ENCODE data around the gene ATP13A3.

- no peak for TF ChIP-seq EZH2phosphoT487 (IDR thresholded peaks at IDR 0.05; ENCODE audit: unreplicated experiment)
- TF ChIP-seq CTCF (conservative IDR thresholded peaks at IDR 0.05; ENCODE audit: low read depth in 2 of 2) = no peak
- no peak for TF ChIP-seq POLR2AphosphoS5 (IDR thresholded peaks at IDR 0.05; ENCODE audit: low read depth)
- TF ChIP-seq CREB1 (CRISPR knock-in tag; IDR thresholded peaks at IDR 0.05; ENCODE audit: low read depth) = no peak
Observed at GRCh38 chr3:194475978-194476377, 10.8 kb downstream of the ATP13A3 start.
